ENCODE data around the gene SH2D3A.

GRCh38 chr19:6735181-6735911 is 31.9 kb downstream of the SH2D3A start:
- TF ChIP-seq TAF1 (IDR thresholded peaks at IDR 0.05; ENCODE audit: borderline replicate concordance, insufficient read depth, low read length) (no peak), SIN3A (IDR thresholded peaks at IDR 0.05; ENCODE audit: borderline replicate concordance, insufficient read depth, low read length) (no peak), POLR2AphosphoS5 (IDR thresholded peaks at IDR 0.05; ENCODE audit: low read depth, low read length) (no peak), REST (IDR thresholded peaks at IDR 0.05; ENCODE audit: insufficient read depth in 1 of 2, low read depth in 2 of 2, low read length in 2 of 2) (no peak)

All from PFSK-1 (cell line).